Panc1 (cell line): ENCODE results near the gene SLC9A5. TPM values are rescaled to one million over a fixed set of nuclear protein-coding genes. Genes with fewer than 3 reads are reported as not detected.

Experiments used
- ATAC-seq: fragments of 200-7000 bp; cut with Tn5 transposase; 2 replicates; pipeline ENCODE4 v1.9.1; 2020; ENCODE audit warnings: mild to moderate bottlenecking, moderate library complexity
- BruUV-seq: library from RNA; stranded (reverse); fragments of 400-500 nt; replicated peaks from 2 replicates; lab custom pipeline; 2021; lab: Mats Ljungman, UMichigan
- CTCF ChIA-PET: fragments of 300-600 bp; sonication (Branson Sonifier 250); formaldehyde crosslinking; loops from one replicate; lab custom pipeline; 2022; ENCODE audit warnings: antibody characterized with exemption; lab: Charles Lee
- POLR2A ChIA-PET: fragments of 300-600 bp; sonication (Branson Sonifier 250); formaldehyde crosslinking; loops from one replicate; lab custom pipeline; 2022; ENCODE audit warnings: antibody characterized with exemption; lab: Charles Lee
- DNase-seq: peaks from one replicate; pipeline ENCODE4 v3.0.0-alpha.2; 2010; ENCODE audit warnings: low read depth, low spot score
- H3K27ac ChIP-seq: 2 replicates; pipeline ENCODE4 v1.5.1; 2011; ENCODE audit warnings: mild to moderate bottlenecking, low read length, inconsistent platforms
- H3K27me3 ChIP-seq: fragments of 200-500 bp; sonication (Bioruptor generic); 2 replicates; pipeline ENCODE4 v1.6.0; 2014; ENCODE audit warnings: low read length, inconsistent platforms; ENCODE audit not compliant: control insufficient read depth, insufficient read depth
- H3K36me3 ChIP-seq: fragments of 200-500 bp; sonication (Bioruptor generic); 2 replicates; pipeline ENCODE4 v1.5.1; 2014; ENCODE audit warnings: inconsistent platforms, mild to moderate bottlenecking, low read length, moderate library complexity; ENCODE audit not compliant: control insufficient read depth, insufficient read depth
- H3K4me1 ChIP-seq: 2 replicates; pipeline ENCODE4 v1.5.1; 2011; ENCODE audit warnings: inconsistent platforms, mild to moderate bottlenecking, low read length, moderate library complexity; ENCODE audit not compliant: control insufficient read depth, insufficient read depth
- H3K4me3 ChIP-seq, 2 experiments: 2 replicates each; pipeline ENCODE4 v1.5.1; 2011 to 2012; ENCODE audit warnings: low read depth in 2 of 2, low read length in 2 of 2, mild to moderate bottlenecking in 2 of 2, inconsistent platforms in 1 of 2, moderate library complexity in 1 of 2
- H3K9me3 ChIP-seq: fragments of 200-500 bp; sonication (Bioruptor generic); 2 replicates; pipeline ENCODE4 v1.5.1; 2014; ENCODE audit warnings: low read depth, mild to moderate bottlenecking, inconsistent platforms, low read length, moderate library complexity; ENCODE audit not compliant: control insufficient read depth, insufficient read depth
- in situ Hi-C: cut with HindIII; loops from 2 replicates; pipeline ENCODE4 v1.10.0; 2016; ENCODE audit warnings: low sequenced_read_pairs, low pct_unique_long_range_greater_than_20kb
- intact Hi-C: fragments of 100-400 bp; cut with micrococcal nuclease; formaldehyde crosslinking; loops from one replicate; pipeline ENCODE4 v1.10.0; 2022; ENCODE audit not compliant: unreplicated experiment
- microRNA-seq: library from miRNA; unstranded; fragments of <30 nt; microRNA quantifications from one replicate; pipeline ENCODE4 v1.1.0, GENCODE V29; 2020; ENCODE audit not compliant: unreplicated experiment
- total RNA-seq: library from RNA; stranded (reverse); gene quantifications from one replicate; pipeline ENCODE4 v1.2.1, GENCODE V29; 2021; ENCODE audit not compliant: unreplicated experiment
- TF ChIP-seq, protein P1 (sequence below): fragments of 450-650 bp; IDR thresholded peaks from 2 replicates; pipeline ENCODE4 v1.5.1; 2017; ENCODE audit warnings: mild to moderate bottlenecking

Gene SLC9A5
- total RNA-seq, 1 experiment from 2014 or later = 1.7 TPM

DNA sequence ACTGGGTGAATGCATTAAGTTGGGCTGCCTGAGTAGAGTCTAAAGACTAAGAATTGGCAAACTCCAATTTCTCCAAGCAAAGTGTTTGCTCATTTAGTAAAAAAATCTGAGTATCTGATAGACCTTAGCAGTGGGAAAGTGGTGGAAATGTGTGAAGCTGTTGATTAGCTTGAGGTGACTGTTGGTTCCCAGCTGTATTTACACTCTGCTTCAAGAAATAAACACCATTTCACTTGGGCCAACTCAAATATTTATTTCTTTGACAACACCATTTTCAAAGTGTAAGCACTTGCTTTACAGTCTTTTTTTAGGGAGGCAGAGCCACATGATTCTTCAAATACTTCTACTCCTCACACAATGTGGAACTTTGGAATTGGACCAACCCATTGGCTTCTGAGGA, 69.1 kb downstream of the SLC9A5 start:
- no peaks in the 10 kb centered on the region for H3K27me3 ChIP-seq
- H3K4me1 ChIP-seq = no peaks in the 10 kb centered on the region
- DNase-seq = no peak
- POLR2A ChIA-PET = no interaction called here
- H3K27ac ChIP-seq = no peak overlapping the region
- TF ChIP-seq, protein P1, sequence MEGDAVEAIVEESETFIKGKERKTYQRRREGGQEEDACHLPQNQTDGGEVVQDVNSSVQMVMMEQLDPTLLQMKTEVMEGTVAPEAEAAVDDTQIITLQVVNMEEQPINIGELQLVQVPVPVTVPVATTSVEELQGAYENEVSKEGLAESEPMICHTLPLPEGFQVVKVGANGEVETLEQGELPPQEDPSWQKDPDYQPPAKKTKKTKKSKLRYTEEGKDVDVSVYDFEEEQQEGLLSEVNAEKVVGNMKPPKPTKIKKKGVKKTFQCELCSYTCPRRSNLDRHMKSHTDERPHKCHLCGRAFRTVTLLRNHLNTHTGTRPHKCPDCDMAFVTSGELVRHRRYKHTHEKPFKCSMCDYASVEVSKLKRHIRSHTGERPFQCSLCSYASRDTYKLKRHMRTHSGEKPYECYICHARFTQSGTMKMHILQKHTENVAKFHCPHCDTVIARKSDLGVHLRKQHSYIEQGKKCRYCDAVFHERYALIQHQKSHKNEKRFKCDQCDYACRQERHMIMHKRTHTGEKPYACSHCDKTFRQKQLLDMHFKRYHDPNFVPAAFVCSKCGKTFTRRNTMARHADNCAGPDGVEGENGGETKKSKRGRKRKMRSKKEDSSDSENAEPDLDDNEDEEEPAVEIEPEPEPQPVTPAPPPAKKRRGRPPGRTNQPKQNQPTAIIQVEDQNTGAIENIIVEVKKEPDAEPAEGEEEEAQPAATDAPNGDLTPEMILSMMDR = no peak
- CTCF ChIA-PET = interaction anchor here (0.9 kb wide), 1 partner anchor 33 kb away, joined by 3 read pairs; no protein-coding TSS in a partner anchor
- no peaks in the 10 kb centered on the region for H3K36me3 ChIP-seq
- no TSS peak for BruUV-seq
- intact Hi-C loops = no loop called here
- H3K9me3 ChIP-seq = no peaks in the 10 kb centered on the region
- in situ Hi-C loops = no loop called here
- no peak overlapping the region for H3K4me3 ChIP-seq
- no peak for ATAC-seq

Small RNA genes within 50 kb of the gene (microRNA-seq; reads per million reads assigned to microRNA genes)
- gene MIR328 = 47.7 reads per million, percentile 48 among the genes with 10 or more reads in this experiment

Other genes with a start within 250 kb of the SLC9A5 start
- 66.4 TPM for gene CBFB, start 219.8 kb upstream of the SLC9A5 start, total RNA-seq
- gene PHAF1, start 139.0 kb upstream of the SLC9A5 start, total RNA-seq = 15.7 TPM
- gene B3GNT9, start 98.0 kb upstream of the SLC9A5 start, total RNA-seq = 11.5 TPM
- gene TRADD, start 89.1 kb upstream of the SLC9A5 start, total RNA-seq = 18.5 TPM
- gene FBXL8, start 89.0 kb upstream of the SLC9A5 start, total RNA-seq = 17.8 TPM
- gene HSF4, start 84.2 kb upstream of the SLC9A5 start, total RNA-seq = 38.6 TPM
- gene NOL3, start 78.4 kb upstream of the SLC9A5 start, total RNA-seq = 27.9 TPM
- 13.9 TPM for gene MATCAP1, start 65.0 kb upstream of the SLC9A5 start, total RNA-seq
- 0.41 TPM for gene EXOC3L1, start 58.8 kb upstream of the SLC9A5 start, total RNA-seq
- 74.5 TPM for gene E2F4, start 56.8 kb upstream of the SLC9A5 start, total RNA-seq
- 2.0 TPM for gene ELMO3, start 49.8 kb upstream of the SLC9A5 start, total RNA-seq
- 25.6 TPM for gene TMEM208, start 21.8 kb upstream of the SLC9A5 start, total RNA-seq
- gene FHOD1, start 1.5 kb upstream of the SLC9A5 start, total RNA-seq = 9.3 TPM
- 6.7 TPM for gene PLEKHG4, start 30.6 kb downstream of the SLC9A5 start, total RNA-seq
- 0.62 TPM for gene KCTD19, start 77.8 kb downstream of the SLC9A5 start, total RNA-seq
- gene LRRC36, start 77.8 kb downstream of the SLC9A5 start, total RNA-seq = 0.54 TPM
- gene TPPP3, start 144.5 kb downstream of the SLC9A5 start, total RNA-seq = 0.95 TPM
- 7.8 TPM for gene ZDHHC1, start 167.5 kb downstream of the SLC9A5 start, total RNA-seq
- gene HSD11B2, start 182.1 kb downstream of the SLC9A5 start, total RNA-seq = 0.77 TPM
- gene ATP6V0D1, start 232.2 kb downstream of the SLC9A5 start, total RNA-seq = 70.8 TPM
- not detected for gene AGRP, start 234.6 kb downstream of the SLC9A5 start, total RNA-seq